ENCODE results near the gene NAPEPLD. TPM values are rescaled to one million over a fixed set of nuclear protein-coding genes. Genes with fewer than 3 reads are reported as not detected.
"Not testable (repeated sequence)": the region's sequence is repeated elsewhere in the genome, so short reads cannot be mapped to it uniquely, and the experiment has no call there.

The NAPEPLD gene
- total and polyA plus RNA-seq, 2 donors (not counting 3 experiments of a cell fraction or from before 2014, with no cell fraction given), result 2.6 to 6.7 TPM

- dilution Hi-C loops (cut with MboI; ENCODE audit: extremely low pct_ligation_motif_present, low sequenced_read_pairs); H4K20me1 ChIP-seq (replicated peaks; ENCODE audit: control insufficient read depth, extremely low read depth, insufficient read depth, low read length); FAIRE-seq; H3K4me2 ChIP-seq (ENCODE audit: insufficient read depth, low read length); BruUV-seq (replicated peaks); H3K9ac ChIP-seq (replicated peaks; ENCODE audit: extremely low read depth, insufficient read depth, low read length); H3K27me3 ChIP-seq (ENCODE audit: control insufficient read depth in 2 of 2, insufficient read depth in 2 of 2, low read length in 2 of 2); H3K27ac ChIP-seq (ENCODE audit: insufficient read depth, low read depth, low read length); POLR2A ChIA-PET; H3K9me3 ChIP-seq (replicated peaks; ENCODE audit: control insufficient read depth, insufficient read depth, low read length); DNase-seq (ENCODE audit: low read depth, low spot score); H2AFZ ChIP-seq (ENCODE audit: low read depth, low read length); CTCF ChIA-PET; H3K4me3 ChIP-seq (replicated peaks in 1 of 3; ENCODE audit: insufficient read depth in 1 of 3, low read depth in 1 of 3, low read length in 3 of 3); H3K9me1 ChIP-seq (replicated peaks; ENCODE audit: control insufficient read depth, extremely low read depth, insufficient read depth, low read length); intact Hi-C loops (cut with micrococcal nuclease); H3K4me1 ChIP-seq (ENCODE audit: control insufficient read depth, extremely low read depth, insufficient read depth, low read length); H3K36me3 ChIP-seq (ENCODE audit: control insufficient read depth in 2 of 2, extremely low read depth in 1 of 2, insufficient read depth in 2 of 2, low read length in 2 of 2): not testable (repeated sequence)
- peaks cover 12% of the 10 kb centered on the region for H3K79me2 ChIP-seq (ENCODE audit: control insufficient read depth, insufficient read depth, low read length)
Measured at GRCh38 chr7:103151993-103152676, 3.2 kb upstream of the NAPEPLD start.

- H3K27me3 ChIP-seq (ENCODE audit: control insufficient read depth in 2 of 2, insufficient read depth in 2 of 2, low read length in 2 of 2), result no peaks in the 10 kb centered on the region
- H3K4me1 ChIP-seq (ENCODE audit: control insufficient read depth, extremely low read depth, insufficient read depth, low read length), result peaks cover 10% of the 10 kb centered on the region
- H3K9me3 ChIP-seq (replicated peaks; ENCODE audit: control insufficient read depth, insufficient read depth, low read length), result no peaks in the 10 kb centered on the region
- no peak overlapping the region for H3K27ac ChIP-seq (ENCODE audit: insufficient read depth, low read depth, low read length)
- peaks cover 26% of the 10 kb centered on the region for H3K79me2 ChIP-seq (ENCODE audit: control insufficient read depth, insufficient read depth, low read length)
- TF ChIP-seq CTCF (IDR thresholded peaks at IDR 0.05; ENCODE audit: extremely low read depth in 1 of 2, insufficient read depth in 1 of 2, low read depth in 1 of 2, low read length in 2 of 2) (no peak), MYC (IDR thresholded peaks at IDR 0.05; ENCODE audit: low read depth, low read length) (no peak), FOS (IDR thresholded peaks at IDR 0.05; ENCODE audit: borderline replicate concordance, insufficient read depth, low read length) (no peak), EZH2 (IDR thresholded peaks at IDR 0.05; ENCODE audit: borderline replicate concordance, low read depth, low read length, severe bottlenecking) (no peak), POLR2A (IDR thresholded peaks at IDR 0.05; ENCODE audit: low read depth, low read length) (no peak), GATA2 (IDR thresholded peaks at IDR 0.05; ENCODE audit: insufficient read depth, insufficient read length, low read depth, low read length) (no peak), JUN (IDR thresholded peaks at IDR 0.05; ENCODE audit: borderline replicate concordance, insufficient read depth, insufficient read length, low read depth) (no peak), MAX (IDR thresholded peaks at IDR 0.05; ENCODE audit: insufficient read depth, insufficient read length) (no peak), POLR2AphosphoS5 (IDR thresholded peaks at IDR 0.05; ENCODE audit: insufficient read depth, low read depth, low read length) (no peak)
- FAIRE-seq, result no peak
- no peaks in the 10 kb centered on the region for H4K20me1 ChIP-seq (replicated peaks; ENCODE audit: control insufficient read depth, extremely low read depth, insufficient read depth, low read length)
- DNase-seq (ENCODE audit: low read depth, low spot score), result no peak
- no peaks in the 10 kb centered on the region for H3K9me1 ChIP-seq (replicated peaks; ENCODE audit: control insufficient read depth, extremely low read depth, insufficient read depth, low read length)
- ChIA-PET CTCF (no interaction called here), POLR2A (no interaction called here)
- H2AFZ ChIP-seq (ENCODE audit: low read depth, low read length), result no peak overlapping the region
- no TSS peak for BruUV-seq (replicated peaks)
- dilution Hi-C loops (cut with MboI; ENCODE audit: extremely low pct_ligation_motif_present, low sequenced_read_pairs), result no loop called here
- H3K9ac ChIP-seq (replicated peaks; ENCODE audit: extremely low read depth, insufficient read depth, low read length), result no peak overlapping the region
- no peak overlapping the region for H3K4me3 ChIP-seq (replicated peaks in 1 of 3; ENCODE audit: insufficient read depth in 1 of 3, low read depth in 1 of 3, low read length in 3 of 3)
- H3K36me3 ChIP-seq (ENCODE audit: control insufficient read depth in 2 of 2, extremely low read depth in 1 of 2, insufficient read depth in 2 of 2, low read length in 2 of 2), result no peaks in the 10 kb centered on the region
- intact Hi-C loops (cut with micrococcal nuclease), result no loop called here
- no peak overlapping the region for H3K4me2 ChIP-seq (ENCODE audit: insufficient read depth, low read length)
Measured at GRCh38 chr7:103150192-103150591, 1.3 kb upstream of the NAPEPLD start.

Measured in endothelial cell of umbilical vein (primary cell).